ENCODE measurements around the gene JTB. TPM values are rescaled to one million over a fixed set of nuclear protein-coding genes. Genes with fewer than 3 reads are reported as not detected.
A peak's percentile ranks its signal among the peaks of the same experiment; 100 is the strongest.

The JTB gene
- total and polyA plus RNA-seq, 2 of the 4 experiments (the other 2 are of a cell fraction) = 123 to 138 TPM

DNA sequence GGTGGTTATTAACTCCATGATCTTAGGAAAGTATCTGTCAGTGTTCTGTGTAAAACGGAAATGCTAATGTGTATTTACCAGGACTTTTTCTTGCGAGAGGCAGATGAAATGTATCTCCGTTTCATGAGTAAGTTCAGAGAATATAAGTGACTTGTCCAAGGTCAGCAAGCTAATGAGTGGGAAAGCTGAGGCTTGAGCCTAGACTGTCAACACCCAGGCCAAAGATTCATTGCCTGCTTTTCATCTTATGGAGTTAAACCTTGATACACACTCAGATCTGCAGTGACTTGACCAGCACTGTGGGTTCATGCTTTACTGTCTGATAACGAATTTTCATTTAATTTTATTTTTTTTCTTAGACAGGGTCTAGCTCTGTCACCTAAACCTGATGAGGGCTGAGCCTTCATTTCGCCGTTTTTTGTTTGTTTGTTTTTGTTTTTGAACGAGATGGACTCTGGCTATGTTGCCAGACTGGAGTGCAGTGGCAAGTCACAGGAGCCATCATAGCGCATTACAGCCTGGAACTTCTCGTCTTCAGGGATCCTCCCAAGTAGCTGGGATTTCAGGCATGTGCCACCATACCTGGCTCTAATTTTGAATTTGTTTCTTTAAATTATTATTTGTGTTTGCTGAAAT is 918 bp upstream of the JTB start (continued):
- TF ChIP-seq MAFK (IDR thresholded peaks at IDR 0.05; ENCODE audit: low read depth, low read length) = no peak

DNA sequence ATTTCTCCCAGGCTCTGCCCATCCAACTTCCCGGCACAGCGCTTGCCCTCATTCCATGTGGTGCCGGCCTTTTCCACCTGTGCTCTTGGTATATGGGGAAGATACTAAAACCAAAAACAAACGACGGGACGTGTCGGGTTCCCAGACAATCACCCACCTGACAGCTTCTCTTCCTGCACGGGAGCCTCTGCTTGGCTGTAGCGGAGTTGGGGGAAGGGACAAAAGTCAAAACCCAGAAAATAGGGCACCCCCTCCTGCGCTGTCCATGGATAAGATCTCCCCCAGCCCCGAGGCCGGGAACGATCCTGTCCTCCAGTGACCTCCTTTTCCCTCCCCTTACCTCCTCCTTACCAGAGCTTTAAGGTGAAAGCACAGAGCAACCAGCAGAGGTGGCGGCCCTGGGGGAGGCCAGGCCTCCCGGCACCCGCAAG is 640 bp downstream of the JTB start:
- H3K56ac ChIP-seq (ENCODE audit: extremely low read depth, insufficient read depth, low read length) = peak overlapping the region; percentile 45
- ChIA-PET POLR2A (ENCODE audit: unreplicated experiment) (interaction anchor here (0.9 to 1.0 kb wide), 2 partner anchors 9 to 13 kb away, joined by 3 read pairs; partner anchors contain the start of genes CREB3L4 and SLC39A1), CTCF (no interaction called here)
- ATAC-seq (ENCODE audit: low read depth) (peak; percentile 5), DNase-seq (no peak)
- WGBS, 2 experiments (ENCODE audit: extremely low coverage in 2 of 2, insufficient read length in 1 of 2) = 20% methylated on average over 1 of the region's 16 CpGs; no CpG with 5 or more reads in 1 of the 2 experiments
- H3K4me2 ChIP-seq (ENCODE audit: low read depth, low read length) = peak overlapping the region; percentile 92
- H3K27me3 ChIP-seq (ENCODE audit: control insufficient read depth, insufficient read depth, low read length) = no peaks in the 10 kb centered on the region
- no peaks in the 10 kb centered on the region for H4K20me1 ChIP-seq (ENCODE audit: insufficient read depth, low read length)
- peak overlapping the region; percentile 87 for H3K9ac ChIP-seq (ENCODE audit: low read depth, low read length)
- no TSS peak for BruUV-seq (replicated peaks)
- peak overlapping the region; percentile 61 for H2BK5ac ChIP-seq (ENCODE audit: low read depth, low read length, poor library complexity, severe bottlenecking)
- peak overlapping the region; percentile 65 for H3K4me3 ChIP-seq (ENCODE audit: insufficient read depth, low read depth, low read length)
- H3K27ac ChIP-seq (ENCODE audit: insufficient read depth, low read length) = peak overlapping the region; percentile 60
- H3K4ac ChIP-seq (ENCODE audit: low read depth, low read length) = peak overlapping the region; percentile 95
- H3K18ac ChIP-seq (ENCODE audit: low read depth, low read length) = 0 out of 2 replicates have a peak overlapping the region, but pooled peaks have one; percentile 18
- H4K8ac ChIP-seq (ENCODE audit: low read depth in 2 of 2, low read length in 2 of 2) = peak overlapping the region; percentile 51 to 81
- peaks cover 17 to 41% of the 10 kb centered on the region in 2 experiments for H3K79me1 ChIP-seq (ENCODE audit: low read depth in 1 of 2, low read length in 2 of 2)
- H2BK120ac ChIP-seq (ENCODE audit: low read depth, low read length) = peak overlapping the region; percentile 9; the same call in 1 of the 2 replicates
- H3K23ac ChIP-seq (ENCODE audit: low read depth, low read length) = peak overlapping the region; percentile 91
- in situ Hi-C loops (cut with MboI; ENCODE audit: low sequenced_read_pairs) = loop anchor here (10.0 kb wide), 1 partner anchor 302 kb away; the partner anchor contains the start of genes ILF2 and NPR1
- H3K9me1 ChIP-seq (ENCODE audit: insufficient read depth, low read length) = peaks cover 16% of the 10 kb centered on the region
- H2AK9ac ChIP-seq (replicated peaks; ENCODE audit: low read depth, low read length, poor library complexity) = peak overlapping the region; percentile 96
- TF ChIP-seq MAZ (IDR thresholded peaks at IDR 0.05; ENCODE audit: borderline replicate concordance, low read depth, low read length) (no peak), NFE2L2 (IDR thresholded peaks at IDR 0.05; ENCODE audit: low read depth, low read length) (no peak), RFX5 (IDR thresholded peaks at IDR 0.05; ENCODE audit: low read depth, low read length) (no peak), RCOR1 (IDR thresholded peaks at IDR 0.05; ENCODE audit: insufficient replicate concordance, low read length) (no peak), MXI1 (IDR thresholded peaks at IDR 0.05; ENCODE audit: borderline replicate concordance, low read depth, low read length) (no peak; the same call in 1 of the 2 replicates), SMC3 (IDR thresholded peaks at IDR 0.05; ENCODE audit: low read depth, low read length) (no peak), MAFK (IDR thresholded peaks at IDR 0.05; ENCODE audit: low read depth, low read length) (no peak), POLR2A (IDR thresholded peaks at IDR 0.05; ENCODE audit: low read depth, low read length) (no peak), FOS (IDR thresholded peaks at IDR 0.05; ENCODE audit: low read depth, low read length) (no peak), RAD21 (IDR thresholded peaks at IDR 0.05; ENCODE audit: low read length) (no peak), CEBPB (IDR thresholded peaks at IDR 0.05; ENCODE audit: low read depth, low read length) (no peak)
- TF ChIP-seq, protein P1, sequence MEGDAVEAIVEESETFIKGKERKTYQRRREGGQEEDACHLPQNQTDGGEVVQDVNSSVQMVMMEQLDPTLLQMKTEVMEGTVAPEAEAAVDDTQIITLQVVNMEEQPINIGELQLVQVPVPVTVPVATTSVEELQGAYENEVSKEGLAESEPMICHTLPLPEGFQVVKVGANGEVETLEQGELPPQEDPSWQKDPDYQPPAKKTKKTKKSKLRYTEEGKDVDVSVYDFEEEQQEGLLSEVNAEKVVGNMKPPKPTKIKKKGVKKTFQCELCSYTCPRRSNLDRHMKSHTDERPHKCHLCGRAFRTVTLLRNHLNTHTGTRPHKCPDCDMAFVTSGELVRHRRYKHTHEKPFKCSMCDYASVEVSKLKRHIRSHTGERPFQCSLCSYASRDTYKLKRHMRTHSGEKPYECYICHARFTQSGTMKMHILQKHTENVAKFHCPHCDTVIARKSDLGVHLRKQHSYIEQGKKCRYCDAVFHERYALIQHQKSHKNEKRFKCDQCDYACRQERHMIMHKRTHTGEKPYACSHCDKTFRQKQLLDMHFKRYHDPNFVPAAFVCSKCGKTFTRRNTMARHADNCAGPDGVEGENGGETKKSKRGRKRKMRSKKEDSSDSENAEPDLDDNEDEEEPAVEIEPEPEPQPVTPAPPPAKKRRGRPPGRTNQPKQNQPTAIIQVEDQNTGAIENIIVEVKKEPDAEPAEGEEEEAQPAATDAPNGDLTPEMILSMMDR (conservative IDR thresholded peaks at IDR 0.05; ENCODE audit: low read depth, low read length) = no peak
- TF ChIP-seq, protein P2, sequence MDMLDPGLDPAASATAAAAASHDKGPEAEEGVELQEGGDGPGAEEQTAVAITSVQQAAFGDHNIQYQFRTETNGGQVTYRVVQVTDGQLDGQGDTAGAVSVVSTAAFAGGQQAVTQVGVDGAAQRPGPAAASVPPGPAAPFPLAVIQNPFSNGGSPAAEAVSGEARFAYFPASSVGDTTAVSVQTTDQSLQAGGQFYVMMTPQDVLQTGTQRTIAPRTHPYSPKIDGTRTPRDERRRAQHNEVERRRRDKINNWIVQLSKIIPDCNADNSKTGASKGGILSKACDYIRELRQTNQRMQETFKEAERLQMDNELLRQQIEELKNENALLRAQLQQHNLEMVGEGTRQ (IDR thresholded peaks at IDR 0.05; ENCODE audit: low read depth, low read length) = no peak
- H3K4me1 ChIP-seq (ENCODE audit: control insufficient read depth, insufficient read depth, low read length) = no peaks in the 10 kb centered on the region; the same call in 1 of the 2 replicates
- peak overlapping the region; percentile 76 for H4K91ac ChIP-seq (ENCODE audit: insufficient read depth, low read depth, low read length)
- dilution Hi-C loops (cut with HindIII; ENCODE audit: low sequenced_read_pairs, unreplicated experiment) = no loop called here
- intact Hi-C loops (cut with micrococcal nuclease) = no loop called here
- no peak overlapping the region for H2BK15ac ChIP-seq (ENCODE audit: low read depth, low read length)
- no peaks in the 10 kb centered on the region for H3K9me3 ChIP-seq (ENCODE audit: control insufficient read depth, insufficient read depth, low read length)
- peak overlapping the region; percentile 62 for H4K5ac ChIP-seq (ENCODE audit: low read depth, low read length)
- H2BK20ac ChIP-seq (ENCODE audit: low read depth, low read length) = no peak overlapping the region
- peak overlapping the region; percentile 98 for H3K14ac ChIP-seq (replicated peaks; ENCODE audit: low read depth, low read length)
- H3K36me3 ChIP-seq (ENCODE audit: control insufficient read depth, insufficient read depth, low read length) = peaks cover 29% of the 10 kb centered on the region
- peak overlapping the region; percentile 67 for H2AK5ac ChIP-seq (ENCODE audit: low read depth, low read length)
- peak overlapping the region; percentile 96 for H2AFZ ChIP-seq (replicated peaks; ENCODE audit: low read length, poor library complexity)
